ENCODE measurements around the gene PDPN.

GRCh38 chr1:13617773-13618172 is 34.1 kb downstream of the PDPN start:
- no peak for TF ChIP-seq SP4 (IDR thresholded peaks at IDR 0.05; ENCODE audit: low read length)
- no peak for TF ChIP-seq CTCF (IDR thresholded peaks at IDR 0.05; ENCODE audit: control extremely low read depth in 1 of 3, insufficient read depth in 1 of 3, low read depth in 1 of 3, low read length in 3 of 3)
- no peak for TF ChIP-seq SIN3A (conservative IDR thresholded peaks at IDR 0.05 in 1 of 2, IDR thresholded peaks at IDR 0.05 in 1 of 2; ENCODE audit: low read depth in 1 of 2, low read length in 2 of 2)
- no peak for TF ChIP-seq JUND (IDR thresholded peaks at IDR 0.05; ENCODE audit: low read length)
- no peak for TF ChIP-seq ATF2 (IDR thresholded peaks at IDR 0.05; ENCODE audit: low read length)
- TF ChIP-seq TCF12 (IDR thresholded peaks at IDR 0.05; ENCODE audit: low read depth, low read length) = no peak
- no peak for TF ChIP-seq SIRT6 (IDR thresholded peaks at IDR 0.05; ENCODE audit: low read length)
- TF ChIP-seq SP1 (IDR thresholded peaks at IDR 0.05; ENCODE audit: low read depth, low read length) = no peak
- no peak for TF ChIP-seq RFX5 (IDR thresholded peaks at IDR 0.05; ENCODE audit: borderline replicate concordance, low read depth, low read length)
- TF ChIP-seq BACH1 (IDR thresholded peaks at IDR 0.05; ENCODE audit: low read length) = no peak
- no peak for TF ChIP-seq HDAC2 (IDR thresholded peaks at IDR 0.05; ENCODE audit: borderline replicate concordance in 1 of 2, low read depth in 2 of 2, low read length in 2 of 2)
- TF ChIP-seq USF2 (IDR thresholded peaks at IDR 0.05; ENCODE audit: low read length) = no peak
- TF ChIP-seq YY1 (IDR thresholded peaks at IDR 0.05; ENCODE audit: low read depth, low read length) = no peak
